ENCODE measurements around the gene KCNQ5.
"Not testable (repeated sequence)": the region's sequence is repeated elsewhere in the genome, so short reads cannot be mapped to it uniquely, and the experiment has no call there.

The KCNQ5 gene

DNA sequence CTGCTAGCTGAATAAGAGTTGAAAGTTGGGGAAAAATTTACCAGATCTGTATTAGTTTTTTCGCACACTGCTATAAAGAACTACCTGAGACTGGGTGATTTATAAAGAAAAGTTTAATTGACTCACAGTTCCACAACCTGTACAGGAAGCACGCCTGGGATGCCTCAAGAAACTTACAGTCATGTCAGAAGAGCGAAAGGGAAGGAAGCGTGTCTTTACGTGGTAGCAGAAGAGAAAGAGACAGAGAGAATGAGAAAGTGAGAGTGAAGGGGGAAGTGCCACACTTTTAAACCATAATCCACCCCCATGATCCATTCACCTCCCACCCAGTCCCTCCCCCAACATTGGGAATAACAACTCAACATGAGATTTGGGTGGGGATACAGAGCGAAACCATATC lies 523.8 kb downstream of the KCNQ5 start:
- no peak for DNase-seq

DNA sequence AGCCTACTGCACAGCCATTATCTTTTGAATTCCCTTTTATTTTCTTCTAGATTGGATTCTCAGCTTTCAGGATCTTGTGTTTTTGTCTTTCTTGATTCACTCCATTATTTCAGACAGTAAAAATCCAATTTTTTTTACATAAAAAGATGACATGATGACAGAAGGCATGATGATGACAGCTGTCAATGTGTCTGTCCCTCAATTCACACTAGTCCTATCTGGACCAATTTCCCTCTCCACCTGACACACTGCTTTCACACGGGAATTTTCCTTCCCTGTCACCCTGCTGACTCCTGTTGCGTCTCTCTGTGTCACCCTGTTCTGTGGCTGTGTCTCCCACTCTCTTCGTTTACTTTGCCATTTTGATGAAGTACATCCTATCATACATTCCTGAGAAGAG lies 529.9 kb downstream of the KCNQ5 start:
- no peak for DNase-seq

DNA sequence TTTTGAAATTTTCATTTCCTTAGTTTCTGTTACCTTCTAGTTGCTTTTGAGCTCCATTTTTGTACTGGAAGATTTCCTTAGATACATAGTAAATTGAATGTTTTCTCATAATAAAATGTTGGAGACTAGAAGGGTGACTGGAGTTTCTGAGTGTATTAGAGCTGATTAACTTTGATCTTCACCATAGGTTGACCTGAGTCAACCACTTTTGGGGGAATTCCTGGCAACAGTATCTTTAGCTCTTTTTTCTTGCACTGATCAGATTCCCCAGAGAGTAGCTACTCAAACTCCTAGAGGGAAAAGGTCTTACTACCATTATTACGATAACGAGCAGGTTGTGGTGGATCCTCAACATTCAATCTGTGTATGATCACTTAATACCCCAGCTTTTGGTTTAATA lies 530.7 kb downstream of the KCNQ5 start:
- no peak for DNase-seq

DNA sequence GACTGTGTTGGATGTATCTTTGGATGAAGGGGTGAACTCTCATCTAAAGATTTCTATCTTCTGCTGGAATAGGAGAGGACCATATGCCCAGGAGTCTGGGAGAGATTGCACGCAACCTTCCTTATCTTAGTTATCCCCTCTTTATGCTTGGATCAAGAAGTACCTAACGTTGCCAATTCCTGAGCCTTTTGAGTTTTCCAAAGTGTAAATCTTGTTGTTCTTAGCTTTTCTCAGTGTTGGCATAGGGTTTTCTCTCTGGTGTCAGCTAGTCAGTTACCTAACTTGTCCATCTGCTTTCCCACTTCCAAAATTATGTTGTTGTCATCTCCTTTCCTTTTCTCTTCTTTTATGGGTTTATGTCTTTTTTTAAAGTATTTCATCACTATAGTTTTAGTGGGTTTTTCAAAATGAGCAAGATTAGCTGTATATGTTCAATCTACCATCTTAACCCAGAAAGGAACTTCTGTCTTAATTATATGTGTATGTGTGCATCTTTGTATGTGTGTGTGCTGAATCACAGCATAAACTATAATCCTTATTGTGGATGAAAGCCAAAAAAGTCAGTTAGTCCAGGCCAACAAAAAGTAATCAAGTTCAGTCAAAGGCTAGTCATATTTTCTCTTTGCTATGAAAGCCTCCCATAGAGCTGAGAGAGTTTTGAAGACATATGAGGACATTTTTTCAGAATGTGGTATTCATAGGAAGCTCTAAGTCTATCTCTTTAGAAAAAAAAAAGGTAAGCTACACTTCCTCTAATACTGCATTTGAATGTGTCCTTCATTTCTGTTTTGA lies 531.3 kb downstream of the KCNQ5 start:
- peak; percentile 46 for DNase-seq

DNA sequence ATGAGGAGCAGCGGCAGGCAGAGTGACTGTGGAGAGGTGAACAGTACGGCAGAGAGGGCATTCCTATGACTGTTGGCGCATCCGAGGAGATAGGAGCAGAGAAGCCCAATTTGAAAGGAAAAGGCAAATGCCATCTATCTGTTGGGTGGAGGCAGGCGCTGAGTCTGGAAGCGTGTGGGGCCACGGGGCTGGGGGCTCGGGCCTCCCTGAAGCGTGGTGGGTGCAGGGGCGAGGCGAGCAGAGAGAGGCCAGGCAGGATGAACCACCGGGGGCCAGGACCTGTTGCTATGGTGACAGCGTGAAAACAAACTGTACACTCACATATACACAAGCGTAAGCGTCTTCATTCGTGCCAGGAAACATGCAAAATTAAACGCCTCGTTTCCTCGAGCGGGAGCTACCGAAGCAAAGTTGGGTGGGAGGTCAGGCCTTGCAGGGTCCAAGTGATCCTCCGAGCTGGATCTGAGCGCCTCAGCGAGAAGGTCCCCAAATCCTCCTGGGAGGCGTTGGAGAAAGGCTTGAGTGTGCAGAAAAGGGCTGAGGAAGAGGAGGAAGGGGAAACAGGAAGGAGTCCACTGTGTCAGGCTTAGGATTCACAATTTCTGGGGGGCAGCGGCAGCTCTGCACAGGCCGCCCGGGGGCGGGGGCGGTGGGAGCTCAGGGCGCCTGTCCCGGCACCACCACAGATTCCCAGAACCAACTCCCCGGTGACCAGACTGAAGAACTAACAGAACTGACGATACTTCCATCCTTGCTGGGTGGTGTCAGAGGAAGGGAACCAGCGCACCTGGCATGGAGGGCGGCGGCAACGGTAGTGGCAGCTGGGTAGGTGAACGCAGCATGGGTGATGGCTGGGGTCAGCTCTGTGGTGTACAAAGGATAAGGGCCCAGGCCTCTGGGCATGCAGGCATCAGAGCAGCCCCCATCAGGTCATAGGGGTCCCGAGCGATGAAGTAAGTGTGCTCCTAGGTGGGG lies 535.2 kb downstream of the KCNQ5 start:
- no peak for DNase-seq

DNA sequence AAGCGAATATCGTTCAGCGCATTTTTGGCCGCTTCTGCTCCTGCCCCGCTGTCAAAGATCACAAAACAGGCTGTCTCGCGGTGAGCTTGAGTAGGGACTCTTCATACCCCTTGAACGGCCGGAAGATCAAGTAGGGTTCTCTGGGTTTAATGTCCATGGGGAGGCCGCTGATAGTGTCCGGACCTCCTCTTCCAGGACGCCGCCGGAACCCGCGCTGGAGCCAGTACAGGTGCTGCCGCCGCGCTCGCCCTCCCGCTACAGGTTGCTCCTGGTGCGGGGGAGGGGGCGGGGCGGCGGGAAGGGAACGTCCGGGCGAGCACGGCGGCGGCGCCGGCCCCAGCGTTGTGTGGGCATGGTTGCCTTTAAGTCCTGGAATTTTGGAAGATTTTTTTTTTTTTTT lies 536.0 kb downstream of the KCNQ5 start:
- no peak for DNase-seq

DNA sequence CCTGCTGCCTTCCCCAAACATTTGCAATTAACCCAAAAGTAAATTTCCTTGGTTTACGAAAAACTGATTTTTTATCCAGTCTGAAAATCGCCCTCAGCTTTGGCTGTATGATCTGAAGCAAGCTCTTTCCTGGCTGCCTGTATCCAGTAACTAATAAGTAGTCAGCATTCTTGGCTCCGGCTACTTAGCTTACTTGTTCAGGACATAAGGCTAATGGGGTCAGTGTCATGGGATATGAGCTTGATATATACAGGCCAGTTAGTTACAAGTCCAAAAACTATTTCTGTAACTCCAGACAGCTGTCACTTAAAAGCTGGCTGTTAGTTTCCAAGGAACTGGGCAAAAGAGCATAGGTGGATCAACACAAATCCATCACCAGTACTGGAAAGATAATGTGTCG lies 547.2 kb downstream of the KCNQ5 start:
- peak; percentile 38 for DNase-seq

DNA sequence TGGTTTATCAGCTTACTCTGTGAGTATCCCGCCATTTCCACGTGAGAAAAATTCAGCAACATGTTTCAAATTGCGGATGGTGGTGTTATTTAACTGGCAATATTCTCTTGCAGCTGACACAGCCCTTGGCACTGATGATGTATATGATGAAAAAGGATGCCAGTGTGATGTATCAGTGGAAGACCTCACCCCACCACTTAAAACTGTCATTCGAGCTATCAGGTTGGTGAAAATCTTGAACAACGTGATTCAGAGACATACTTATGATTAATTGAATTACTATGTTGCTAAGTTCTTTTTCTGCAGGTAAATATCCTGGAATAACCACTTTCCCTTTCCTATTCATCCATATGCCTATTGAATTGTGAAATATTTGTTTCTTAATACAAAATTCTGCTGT lies 547.8 kb downstream of the KCNQ5 start:
- DNase-seq, result no peak

DNA sequence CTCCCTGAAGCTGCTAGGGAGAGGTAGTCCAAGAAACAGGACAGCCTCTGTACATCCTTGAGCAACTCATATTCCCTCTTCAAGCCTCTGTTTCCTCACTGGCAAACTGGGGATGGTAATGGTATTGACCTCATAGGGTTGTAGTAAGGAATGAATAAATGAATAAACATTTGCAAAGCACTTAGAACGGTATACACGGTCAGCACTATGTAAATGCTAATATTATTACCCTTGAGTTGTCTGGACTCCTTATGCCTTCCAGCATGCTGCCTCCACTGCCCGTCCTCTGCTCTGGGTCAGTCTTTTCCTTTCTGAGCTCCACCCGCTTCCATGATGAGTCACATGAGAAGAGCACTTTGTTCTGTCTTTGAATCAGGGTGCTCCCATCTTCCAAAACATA lies 552.8 kb downstream of the KCNQ5 start:
- DNase-seq, result no peak

DNA sequence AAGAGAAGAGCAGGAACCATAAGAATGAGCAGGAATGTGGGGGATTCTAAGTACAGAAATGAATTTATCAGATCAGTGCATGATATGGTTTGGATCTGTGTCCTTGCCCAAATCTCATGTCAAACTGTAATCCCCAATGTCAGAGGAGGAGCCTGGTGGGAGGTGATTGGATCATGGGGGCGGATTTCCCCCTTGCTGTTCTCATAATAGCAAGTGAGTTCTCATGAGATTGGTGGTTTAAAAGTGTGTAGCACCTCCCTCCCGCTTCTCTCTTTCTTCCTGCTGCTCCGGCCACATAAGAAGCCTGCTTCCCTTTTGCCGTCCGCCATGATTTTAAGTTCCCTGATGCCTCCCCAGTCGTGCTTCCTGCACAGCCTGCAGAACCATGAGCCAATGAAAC lies 554.2 kb downstream of the KCNQ5 start:
- DNase-seq, result no peak

DNA sequence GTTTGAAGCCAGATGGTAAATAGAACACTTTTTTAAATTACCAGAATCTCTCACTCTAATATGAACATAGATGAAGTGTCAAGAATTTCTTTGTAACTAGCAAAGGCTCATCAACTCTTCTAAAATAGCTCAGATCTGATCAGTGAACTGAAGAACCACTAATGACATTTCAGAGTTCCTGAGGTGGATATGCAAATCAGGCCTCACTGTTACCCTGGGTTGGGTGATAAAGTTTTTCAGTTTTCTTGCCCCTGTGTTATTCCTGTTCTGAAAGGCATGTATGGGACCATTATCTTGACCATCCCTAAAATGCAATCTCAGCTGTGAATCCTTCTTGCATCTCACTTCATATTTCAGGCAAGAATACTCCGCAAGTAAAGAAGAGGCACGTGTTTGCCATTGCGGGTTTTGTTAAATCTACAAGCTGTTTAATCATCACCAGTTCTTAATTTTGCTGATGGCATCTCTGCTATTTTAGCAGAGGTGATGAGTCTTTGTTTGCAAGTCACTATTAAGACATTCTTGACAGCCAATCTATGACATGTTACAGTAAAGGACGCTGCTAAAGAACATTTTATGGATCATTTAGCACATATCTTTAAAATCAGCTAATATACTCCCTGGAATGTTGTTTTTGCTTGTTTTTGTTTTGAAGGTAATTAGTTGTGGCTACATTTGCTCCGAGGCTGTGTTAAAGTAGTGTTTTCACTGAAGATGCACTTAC lies 555.5 kb downstream of the KCNQ5 start:
- DNase-seq, result no peak

DNA sequence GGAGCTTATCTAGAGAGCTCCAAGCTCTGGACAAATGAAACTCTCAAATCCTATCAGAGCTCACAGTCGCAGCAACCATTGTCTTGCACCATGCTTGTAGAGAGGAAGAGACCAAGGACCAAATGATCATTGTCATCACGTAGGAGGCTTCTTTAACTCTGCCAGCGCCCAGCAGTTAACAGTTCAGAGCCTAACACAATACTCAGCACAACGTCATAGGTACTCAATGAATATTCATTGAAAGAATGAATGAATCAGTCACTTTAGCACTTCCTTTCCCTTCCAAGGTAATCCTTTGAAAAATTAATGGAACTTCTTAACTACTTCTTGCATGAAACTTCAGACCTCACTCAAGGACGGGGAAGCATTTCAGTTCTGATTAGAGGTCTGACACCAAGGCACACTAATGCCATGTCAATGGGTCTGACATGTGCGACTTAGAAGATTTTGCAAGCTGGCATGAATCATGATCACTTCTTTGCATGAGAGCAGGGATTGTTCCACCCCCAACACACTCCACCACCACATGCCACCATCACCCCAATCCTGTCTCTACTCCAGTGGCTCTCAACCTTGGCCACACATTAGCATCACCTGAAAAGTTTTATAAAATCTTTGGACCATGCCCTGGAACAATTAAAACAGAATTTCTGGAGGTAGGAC lies 558.3 kb downstream of the KCNQ5 start:
- peak; percentile 53 for DNase-seq

DNA sequence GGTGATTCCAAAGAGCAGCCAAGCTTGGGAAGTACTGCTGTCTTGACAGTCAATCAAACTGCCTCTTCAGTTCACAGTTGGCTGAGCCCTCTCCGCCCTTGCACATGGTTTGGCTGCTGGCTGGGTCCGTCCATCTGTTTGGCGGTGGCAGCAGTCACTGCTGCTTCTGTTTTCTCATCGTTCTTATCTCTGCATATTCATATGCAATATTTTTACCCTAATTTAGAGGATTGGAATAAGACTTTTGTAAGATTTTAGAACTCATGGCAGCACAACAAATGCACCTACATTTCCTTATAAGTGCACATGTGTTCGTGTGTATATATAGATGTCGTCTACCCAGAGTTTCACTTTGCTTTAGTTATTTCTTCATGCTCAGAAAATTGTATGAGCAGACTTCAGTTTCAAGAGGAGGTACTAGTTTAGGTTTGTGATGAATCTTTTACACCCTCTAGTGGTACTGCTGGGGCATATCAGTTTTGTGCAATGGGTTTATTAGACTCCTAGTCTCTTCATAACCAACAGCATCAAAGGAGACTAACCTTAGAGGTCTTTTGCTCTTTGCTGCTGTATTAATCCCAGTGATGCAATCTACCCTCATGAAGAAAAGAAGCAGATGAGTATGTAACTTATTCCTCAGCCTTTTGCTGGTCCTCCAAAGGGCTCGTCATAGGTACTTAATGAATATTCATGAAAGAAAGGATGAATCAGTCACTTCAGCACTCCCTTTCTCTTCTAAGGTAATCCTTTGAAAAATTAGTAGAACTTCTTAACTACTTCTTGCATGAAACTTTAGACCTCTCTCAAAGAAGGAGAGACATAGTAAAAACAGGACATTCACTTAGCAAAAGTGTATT lies 559.1 kb downstream of the KCNQ5 start:
- peak; percentile 87 for DNase-seq

DNA sequence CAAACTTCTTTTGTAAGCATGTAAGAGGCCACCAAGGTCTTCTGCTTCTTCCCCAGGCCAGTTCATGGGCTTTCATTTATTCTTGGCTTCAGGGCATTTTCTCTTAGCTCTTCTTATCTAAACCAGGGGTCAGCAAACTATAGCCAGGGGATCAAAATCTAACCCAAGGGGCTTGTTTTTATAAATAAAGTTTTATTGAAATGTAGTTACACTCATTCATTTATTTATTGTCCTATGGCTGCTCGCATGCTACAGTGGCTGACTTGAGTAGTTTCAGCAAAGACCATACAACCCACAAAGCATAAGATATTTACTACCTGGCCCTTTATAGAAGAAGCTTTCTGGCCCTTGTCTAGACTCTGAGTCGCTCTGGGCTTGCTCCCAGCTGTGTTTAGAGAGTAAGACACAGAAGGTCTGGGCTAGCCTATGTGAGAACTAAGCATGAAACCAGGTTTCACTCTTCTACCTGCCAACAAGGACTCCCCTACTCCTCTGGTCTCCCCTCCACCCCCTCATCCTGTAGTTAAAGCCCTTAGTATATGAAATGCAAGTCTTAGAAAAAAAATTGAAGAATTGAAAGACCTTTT lies 560.2 kb downstream of the KCNQ5 start:
- DNase-seq, result no peak

DNA sequence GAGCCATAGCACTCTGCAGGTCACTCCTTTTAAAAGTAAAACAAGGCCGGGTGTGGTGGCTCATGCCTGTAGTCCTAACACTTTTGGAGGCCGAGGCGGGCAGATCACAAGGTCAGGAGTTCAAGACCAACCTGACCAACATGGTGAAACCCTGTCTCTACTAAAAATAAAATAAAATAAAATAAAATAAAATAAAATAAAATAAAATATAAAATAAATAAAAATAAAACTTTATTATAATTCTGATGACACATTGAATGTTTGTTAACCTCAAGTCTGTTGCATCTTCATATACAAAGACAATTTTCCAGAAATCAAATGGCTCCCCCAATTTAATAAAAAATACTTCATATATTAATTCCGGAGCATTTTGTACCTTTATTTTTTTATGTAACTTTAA lies 571.4 kb downstream of the KCNQ5 start:
- DNase-seq, result not testable (repeated sequence)

DNA sequence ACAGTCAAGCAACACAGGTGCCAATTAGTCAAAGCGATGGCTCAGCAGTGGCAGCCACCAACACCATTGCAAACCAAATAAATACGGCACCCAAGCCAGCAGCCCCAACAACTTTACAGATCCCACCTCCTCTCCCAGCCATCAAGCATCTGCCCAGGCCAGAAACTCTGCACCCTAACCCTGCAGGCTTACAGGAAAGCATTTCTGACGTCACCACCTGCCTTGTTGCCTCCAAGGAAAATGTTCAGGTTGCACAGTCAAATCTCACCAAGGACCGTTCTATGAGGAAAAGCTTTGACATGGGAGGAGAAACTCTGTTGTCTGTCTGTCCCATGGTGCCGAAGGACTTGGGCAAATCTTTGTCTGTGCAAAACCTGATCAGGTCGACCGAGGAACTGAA lies 572.9 kb downstream of the KCNQ5 start:
- DNase-seq, result no peak

DNA sequence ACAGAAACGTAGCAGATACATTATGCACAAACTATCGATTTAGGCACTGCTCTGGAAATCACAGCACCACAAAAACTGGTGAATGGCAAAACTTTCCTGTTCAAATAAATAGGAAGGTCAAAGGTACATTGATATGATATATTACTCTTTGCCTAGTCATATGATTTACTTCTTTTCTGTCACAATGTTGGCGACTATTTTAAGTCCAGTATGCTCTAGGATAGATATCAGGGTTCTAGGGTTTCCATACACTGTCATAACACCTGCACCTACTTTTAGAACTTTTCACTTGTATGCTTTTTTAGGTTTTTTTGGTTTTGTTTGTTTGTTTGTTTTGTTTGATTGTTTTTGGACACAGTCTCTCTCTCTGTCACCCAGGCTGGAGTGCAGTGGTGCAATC lies 578.4 kb downstream of the KCNQ5 start:
- DNase-seq, result no peak

DNA sequence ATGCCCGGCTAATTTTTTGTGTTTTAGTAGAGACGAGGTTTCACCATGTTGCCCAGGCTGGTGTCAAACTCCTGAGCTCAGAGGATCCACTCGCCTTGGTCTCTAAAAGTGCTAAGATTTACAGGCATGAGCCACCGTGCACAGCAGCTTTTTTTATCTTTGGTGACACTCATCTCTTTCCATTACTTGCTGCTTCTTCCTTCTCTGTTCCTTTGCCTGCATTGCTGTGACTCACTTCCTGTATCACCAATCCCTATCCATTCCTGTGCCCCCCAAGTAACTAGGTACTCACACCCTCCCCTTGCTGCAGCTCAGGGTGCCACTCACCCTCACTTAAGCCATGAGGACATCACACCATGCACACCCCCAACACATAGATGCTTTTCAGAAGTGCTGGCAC lies 578.9 kb downstream of the KCNQ5 start:
- DNase-seq, result no peak

DNA sequence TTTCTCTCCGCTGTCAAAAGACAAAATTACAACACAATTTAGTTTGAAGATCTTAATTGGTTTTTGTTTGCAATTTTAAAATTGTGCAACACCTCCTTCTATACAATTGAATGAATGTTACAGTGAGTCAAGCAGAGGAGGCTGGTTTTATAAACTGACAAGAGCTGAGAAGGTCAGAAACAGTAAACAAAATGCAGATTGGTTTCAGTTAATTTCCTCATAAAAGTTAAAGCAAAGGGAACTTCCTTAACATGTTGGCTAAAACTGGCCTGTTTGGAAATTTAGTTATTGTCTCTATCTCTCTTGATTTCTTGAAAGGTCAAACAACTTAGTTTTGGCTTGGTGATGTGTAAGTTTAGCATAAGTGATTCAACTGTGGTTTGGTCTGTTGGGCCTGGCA lies 581.2 kb downstream of the KCNQ5 start:
- no peak for DNase-seq

DNA sequence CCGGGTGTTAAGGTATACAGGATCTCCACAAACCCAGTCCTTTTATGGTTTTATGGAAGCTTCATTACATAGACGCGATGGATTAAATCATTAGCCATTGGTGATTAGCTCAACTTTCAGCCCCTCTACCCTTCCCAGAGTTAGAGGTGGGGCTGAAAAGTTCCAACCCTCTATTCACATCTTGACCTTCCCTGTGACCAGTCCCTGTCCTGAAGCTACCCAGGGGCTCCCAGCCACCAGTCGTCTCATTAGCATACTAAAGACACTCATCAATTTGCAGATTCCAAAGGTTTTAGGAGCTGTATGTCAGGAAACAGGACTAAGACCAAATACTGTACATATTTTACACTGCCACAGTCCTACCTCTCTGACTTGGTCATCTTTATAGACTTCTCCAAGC lies 582.4 kb downstream of the KCNQ5 start:
- DNase-seq, result no peak

DNA sequence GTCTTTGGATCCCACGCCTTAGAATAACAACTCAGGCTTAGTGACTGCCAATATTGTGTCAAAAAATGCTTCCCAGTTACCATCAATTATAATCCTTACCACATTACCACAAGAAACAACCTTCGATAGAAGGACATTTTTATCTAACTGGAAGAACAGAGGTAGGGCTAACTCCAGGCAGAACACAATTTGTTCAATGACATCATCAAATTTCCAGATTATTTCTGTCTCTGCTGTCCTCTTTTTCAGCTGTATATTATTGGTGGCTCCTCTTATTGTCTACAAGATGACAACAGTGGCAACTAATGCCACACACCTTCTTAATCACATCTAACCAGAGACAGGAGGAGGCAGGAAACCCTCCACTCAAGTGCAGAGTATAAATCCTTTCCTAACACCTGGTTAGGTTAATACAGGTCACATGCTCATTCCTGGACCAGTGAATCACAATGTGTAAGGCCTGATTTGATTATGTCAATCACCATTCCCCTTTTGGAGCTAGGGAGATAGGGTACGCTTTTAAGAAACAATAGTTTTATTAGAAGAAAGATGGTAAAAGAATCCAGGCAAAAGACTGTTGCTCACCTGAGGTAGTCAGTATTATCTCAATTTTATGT lies 585.5 kb downstream of the KCNQ5 start:
- DNase-seq, result no peak

Measured in NCI-H446 treated with DMSO at 0.1 percent for 48 hours (cell line).